ENCODE data around the gene CAP1.

The CAP1 gene

GRCh38 chr1:39995973-39996393 is 44.5 kb upstream of the CAP1 start:
- H3K4me1 ChIP-seq (ENCODE audit: insufficient read depth, low read length, severe bottlenecking), result peaks cover 8% of the 10 kb centered on the region
- H3K27ac ChIP-seq (ENCODE audit: low read depth, low read length, poor library complexity, severe bottlenecking), result no peak overlapping the region
- H3K4me2 ChIP-seq (ENCODE audit: low read length), result no peak overlapping the region

GRCh38 chr1:39996396-39997004 is 44.0 kb upstream of the CAP1 start:
- H3K4me3 ChIP-seq (ENCODE audit: low read depth, low read length, poor library complexity, severe bottlenecking), result no peak overlapping the region
- no peaks in the 10 kb centered on the region for H4K20me1 ChIP-seq (ENCODE audit: insufficient read depth, low read length)
- TF ChIP-seq CTCF (IDR thresholded peaks at IDR 0.05; ENCODE audit: low read length), result no peak
- no peak for TF ChIP-seq EZH2 (IDR thresholded peaks at IDR 0.05; ENCODE audit: borderline replicate concordance, low read length)
- no peaks in the 10 kb centered on the region for H3K36me3 ChIP-seq (ENCODE audit: insufficient read depth, low read length)
- peaks cover 8% of the 10 kb centered on the region for H3K4me1 ChIP-seq (ENCODE audit: insufficient read depth, low read length, severe bottlenecking)
- no peak overlapping the region for H3K27ac ChIP-seq (ENCODE audit: low read depth, low read length, poor library complexity, severe bottlenecking)
- H3K4me2 ChIP-seq (ENCODE audit: low read length), result no peak overlapping the region
- no peaks in the 10 kb centered on the region for H3K9me3 ChIP-seq (ENCODE audit: low read length)
- H3F3A ChIP-seq (ENCODE audit: insufficient read depth, low read length), result no peaks in the 10 kb centered on the region
- no peak overlapping the region for H3K9ac ChIP-seq (ENCODE audit: low read length)
- no peaks in the 10 kb centered on the region for H3K9me2 ChIP-seq (ENCODE audit: low read depth, low read length)
- no peaks in the 10 kb centered on the region for H3K27me3 ChIP-seq (ENCODE audit: insufficient read depth, low read length)
- H3K79me2 ChIP-seq (ENCODE audit: insufficient read depth, low read length), result no peaks in the 10 kb centered on the region
- no peak overlapping the region for H2AFZ ChIP-seq (ENCODE audit: low read length)

More at GRCh38 chr1:39995973-39996393, 44.5 kb upstream of the CAP1 start:
- no peaks in the 10 kb centered on the region for H3F3A ChIP-seq (ENCODE audit: insufficient read depth, low read length)
- H3K27me3 ChIP-seq (ENCODE audit: insufficient read depth, low read length), result no peaks in the 10 kb centered on the region
- TF ChIP-seq CTCF (IDR thresholded peaks at IDR 0.05; ENCODE audit: low read length) (no peak), EZH2 (IDR thresholded peaks at IDR 0.05; ENCODE audit: borderline replicate concordance, low read length) (no peak)
- no peaks in the 10 kb centered on the region for H4K20me1 ChIP-seq (ENCODE audit: insufficient read depth, low read length)
- no peak overlapping the region for H2AFZ ChIP-seq (ENCODE audit: low read length)
- H3K9me2 ChIP-seq (ENCODE audit: low read depth, low read length), result no peaks in the 10 kb centered on the region
- H3K79me2 ChIP-seq (ENCODE audit: insufficient read depth, low read length), result no peaks in the 10 kb centered on the region
- no peak overlapping the region for H3K4me3 ChIP-seq (ENCODE audit: low read depth, low read length, poor library complexity, severe bottlenecking)
- no peaks in the 10 kb centered on the region for H3K36me3 ChIP-seq (ENCODE audit: insufficient read depth, low read length)
- H3K9me3 ChIP-seq (ENCODE audit: low read length), result no peaks in the 10 kb centered on the region
- no peak overlapping the region for H3K9ac ChIP-seq (ENCODE audit: low read length)

- no peaks in the 10 kb centered on the region for H3K9me2 ChIP-seq (ENCODE audit: low read depth, low read length)
- H3K4me1 ChIP-seq (ENCODE audit: insufficient read depth, low read length, severe bottlenecking), result peaks cover 8% of the 10 kb centered on the region
- no peak overlapping the region for H2AFZ ChIP-seq (ENCODE audit: low read length)
- no peak overlapping the region for H3K4me3 ChIP-seq (ENCODE audit: low read depth, low read length, poor library complexity, severe bottlenecking)
- H4K20me1 ChIP-seq (ENCODE audit: insufficient read depth, low read length), result no peaks in the 10 kb centered on the region
- H3F3A ChIP-seq (ENCODE audit: insufficient read depth, low read length), result no peaks in the 10 kb centered on the region
- TF ChIP-seq EZH2 (IDR thresholded peaks at IDR 0.05; ENCODE audit: borderline replicate concordance, low read length) (no peak), CTCF (IDR thresholded peaks at IDR 0.05; ENCODE audit: low read length) (no peak)
- H3K9me3 ChIP-seq (ENCODE audit: low read length), result no peaks in the 10 kb centered on the region
- no peaks in the 10 kb centered on the region; the same call in 1 of the 2 replicates for H3K27me3 ChIP-seq (ENCODE audit: insufficient read depth, low read length)
- H3K4me2 ChIP-seq (ENCODE audit: low read length), result no peak overlapping the region
- H3K36me3 ChIP-seq (ENCODE audit: insufficient read depth, low read length), result no peaks in the 10 kb centered on the region; the same call in 1 of the 2 replicates
- no peak overlapping the region for H3K27ac ChIP-seq (ENCODE audit: low read depth, low read length, poor library complexity, severe bottlenecking)
- H3K9ac ChIP-seq (ENCODE audit: low read length), result no peak overlapping the region
- no peaks in the 10 kb centered on the region for H3K79me2 ChIP-seq (ENCODE audit: insufficient read depth, low read length)
These were observed 39.1 kb upstream of the CAP1 start for GRCh38 chr1:40001456-40001855.
